Gastrocnemius medialis (tissue), 4 donors: ENCODE measurements around the gene RPAP2. TPM values are rescaled to one million over a fixed set of nuclear protein-coding genes. Genes with fewer than 3 reads are reported as not detected.

Experiments used
- ATAC-seq, 2 donors: fragments of 150-250 bp; one replicate each; pipeline ENCODE4 v1.9.1; 2016
- DNase-seq, 2 donors: peaks; one replicate each; pipeline ENCODE4 v3.0.0-alpha.2; 2019
- H3K27ac ChIP-seq, 4 donors: fragments of 200-600 bp; sonication (generic); 1 replicate in 1 of 4; 2 replicates in 3 of 4; pipeline ENCODE4 v1.5.1; 2016 to 2018; ENCODE audit warnings: mild to moderate bottlenecking in 2 of 4, moderate library complexity in 1 of 4
- H3K27me3 ChIP-seq, 3 donors: fragments of 200-600 bp; sonication (generic) in 2 of 3; 1 replicate in 1 of 3; 2 replicates in 2 of 3; pipeline versions ENCODE4 v1.5.1 to v1.6.0; 2016 to 2019; ENCODE audit warnings: mild to moderate bottlenecking in 1 of 3, moderate library complexity in 1 of 3
- H3K36me3 ChIP-seq, 2 donors: fragments of 200-600 bp; sonication (generic) in 1 of 2; one replicate each; pipeline ENCODE4 v1.5.1; 2017 to 2018
- H3K4me1 ChIP-seq, 2 donors: fragments of 200-600 bp; sonication (generic) in 1 of 2; one replicate each; pipeline ENCODE4 v1.5.1; 2016 to 2017; ENCODE audit warnings: mild to moderate bottlenecking in 2 of 2
- H3K4me3 ChIP-seq, 4 donors: fragments of 200-600 bp; sonication (generic) in 3 of 4; 1 replicate in 1 of 4; 2 replicates in 3 of 4; pipeline ENCODE4 v1.5.1; 2016 to 2019; ENCODE audit warnings: mild to moderate bottlenecking in 2 of 4
- H3K9me3 ChIP-seq, 3 donors: fragments of 200-600 bp; sonication (generic) in 2 of 3; 1 replicate in 1 of 3; 2 replicates in 2 of 3; pipeline ENCODE4 v1.5.1; 2016 to 2019
- POLR2A ChIP-seq, 2 donors: fragments of 450-650 bp; IDR thresholded peaks; one replicate each; pipeline ENCODE4 v1.6.1; 2017; ENCODE audit warnings: antibody characterized with exemption in 2 of 2, mild to moderate bottlenecking in 2 of 2, moderate library complexity in 2 of 2
- in situ Hi-C, 4 donors: fragments of 200-750 bp; cut with MboI; loops; one replicate each; pipeline versions ENCODE4 v1.15.0 to v1.8.0; 2017; ENCODE audit warnings: low sequenced_read_pairs in 4 of 4
- intact Hi-C: fragments of 100-400 bp; cut with DNase I; formaldehyde crosslinking; loops from one replicate; pipeline ENCODE4 v1.15.1; 2023; ENCODE audit warnings: low total_unique reads
- total RNA-seq, 4 donors: library from RNA; depleted of rRNA; stranded (reverse); fragments of >200 nt; gene quantifications; one replicate each; pipeline versions ENCODE4 v1.1.0 to v1.2.3, GENCODE V29; 2016
- TF ChIP-seq, protein P1 (sequence below), 5 experiments: fragments of 450-650 bp in 3 of 5; fragments of 200-600 bp in 2 of 5; sonication (generic) in 2 of 5; IDR thresholded peaks in 4 of 5; conservative IDR thresholded peaks in 1 of 5; 1 replicate in 4 of 5; 2 replicates in 1 of 5; pipeline ENCODE4 v1.5.1; 2016 to 2019; ENCODE audit warnings: antibody characterized with exemption in 5 of 5, mild to moderate bottlenecking in 3 of 5, moderate library complexity in 3 of 5

Gene RPAP2
- total RNA-seq, 4 donors from 2014 or later: 11.4 to 19.1 (median 14.7) TPM

DNA sequence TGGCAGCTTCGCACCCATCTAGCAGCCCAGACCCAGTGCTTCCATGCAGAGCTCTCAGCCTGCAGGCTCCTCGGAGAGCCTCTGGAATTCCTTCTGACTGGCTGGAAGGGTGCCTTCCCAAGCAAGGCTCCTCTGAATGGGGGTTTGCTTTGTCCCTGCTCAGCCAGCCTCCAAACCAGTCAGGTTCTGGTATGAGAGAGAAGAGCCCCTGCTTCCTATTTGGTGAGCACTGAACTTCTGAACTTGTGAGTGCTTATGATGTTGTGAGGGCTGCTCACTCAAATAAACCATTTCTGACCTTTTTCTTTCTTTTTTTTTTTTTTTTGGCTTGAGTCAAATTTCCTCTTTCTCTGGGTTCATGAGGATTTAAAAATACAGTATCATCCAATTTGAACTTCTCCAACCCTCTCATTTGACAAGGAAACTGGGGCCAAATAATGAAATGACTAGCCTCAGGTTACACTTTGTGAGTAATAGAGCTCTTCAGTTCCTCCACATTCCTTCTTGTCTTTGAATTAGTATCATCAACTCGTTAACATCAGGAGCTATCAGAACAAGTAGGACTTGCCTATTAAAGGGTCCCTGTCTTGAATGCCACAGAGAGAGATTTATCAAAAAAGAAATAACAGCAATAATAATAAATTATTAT lies 148.3 kb downstream of the RPAP2 start:
- Histone ChIP-seq H3K36me3 (no peaks in the 10 kb centered on the region), H3K27ac (no peak overlapping the region), H3K27me3 (no peaks in the 10 kb centered on the region), H3K4me3 (no peak overlapping the region), H3K9me3 (no peaks in the 10 kb centered on the region), H3K4me1 (no peaks in the 10 kb centered on the region)
- ATAC-seq (no peak), DNase-seq (no peak)
- in situ Hi-C loops (no loop called here), intact Hi-C loops (no loop called here)
- TF ChIP-seq POLR2A (IDR thresholded peaks at IDR 0.05): no peak
- TF ChIP-seq, protein P1, sequence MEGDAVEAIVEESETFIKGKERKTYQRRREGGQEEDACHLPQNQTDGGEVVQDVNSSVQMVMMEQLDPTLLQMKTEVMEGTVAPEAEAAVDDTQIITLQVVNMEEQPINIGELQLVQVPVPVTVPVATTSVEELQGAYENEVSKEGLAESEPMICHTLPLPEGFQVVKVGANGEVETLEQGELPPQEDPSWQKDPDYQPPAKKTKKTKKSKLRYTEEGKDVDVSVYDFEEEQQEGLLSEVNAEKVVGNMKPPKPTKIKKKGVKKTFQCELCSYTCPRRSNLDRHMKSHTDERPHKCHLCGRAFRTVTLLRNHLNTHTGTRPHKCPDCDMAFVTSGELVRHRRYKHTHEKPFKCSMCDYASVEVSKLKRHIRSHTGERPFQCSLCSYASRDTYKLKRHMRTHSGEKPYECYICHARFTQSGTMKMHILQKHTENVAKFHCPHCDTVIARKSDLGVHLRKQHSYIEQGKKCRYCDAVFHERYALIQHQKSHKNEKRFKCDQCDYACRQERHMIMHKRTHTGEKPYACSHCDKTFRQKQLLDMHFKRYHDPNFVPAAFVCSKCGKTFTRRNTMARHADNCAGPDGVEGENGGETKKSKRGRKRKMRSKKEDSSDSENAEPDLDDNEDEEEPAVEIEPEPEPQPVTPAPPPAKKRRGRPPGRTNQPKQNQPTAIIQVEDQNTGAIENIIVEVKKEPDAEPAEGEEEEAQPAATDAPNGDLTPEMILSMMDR (IDR thresholded peaks at IDR 0.05 in 4 of 5, conservative IDR thresholded peaks at IDR 0.05 in 1 of 5): no peak

DNA sequence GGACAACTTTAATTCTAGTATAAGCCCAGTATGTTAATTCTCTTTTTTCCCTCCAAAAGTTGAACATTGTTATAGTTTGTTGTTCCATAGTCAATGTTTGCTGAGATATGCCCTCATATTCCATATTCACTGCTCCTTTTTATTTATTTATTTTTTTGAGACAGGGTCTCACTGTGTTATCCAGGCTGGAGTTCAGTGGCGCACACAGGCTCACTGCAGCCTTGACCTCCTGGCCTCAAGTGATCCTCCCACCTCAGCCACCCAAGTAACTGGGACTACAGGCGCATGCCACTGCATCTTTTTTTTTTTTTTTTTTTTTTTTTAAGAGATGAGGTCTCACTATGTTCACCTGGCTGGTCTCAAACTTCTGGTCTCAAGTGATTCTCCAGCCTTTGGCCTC lies 149.1 kb downstream of the RPAP2 start:
- Histone ChIP-seq H3K4me1 (no peaks in the 10 kb centered on the region), H3K27me3 (no peaks in the 10 kb centered on the region), H3K36me3 (no peaks in the 10 kb centered on the region), H3K9me3 (no peaks in the 10 kb centered on the region), H3K4me3 (no peak overlapping the region), H3K27ac (no peak overlapping the region)
- no peak for DNase-seq
- in situ Hi-C loops: no loop called here
- ATAC-seq: no peak
- no peak for TF ChIP-seq POLR2A (IDR thresholded peaks at IDR 0.05)
- TF ChIP-seq, protein P1 (IDR thresholded peaks at IDR 0.05 in 4 of 5, conservative IDR thresholded peaks at IDR 0.05 in 1 of 5): no peak
- intact Hi-C loops: no loop called here

Other genes with a start within 250 kb of the RPAP2 start
- gene SETSIP, start 223.6 kb upstream of the RPAP2 start, total RNA-seq: not detected
- gene BTBD8, start 218.7 kb upstream of the RPAP2 start, total RNA-seq: 1 to 10 TPM in 3 of 4 donors, under 1 TPM in 1; 0.90 to 5.7 (median 3.4) TPM
- not detected for gene C1orf146, start 81.1 kb upstream of the RPAP2 start, total RNA-seq
- 1 to 10 TPM; 2.6 to 9.5 (median 5.2) TPM for gene GLMN, start 72 bp upstream of the RPAP2 start, total RNA-seq
- gene GFI1, start 187.9 kb downstream of the RPAP2 start, total RNA-seq: not detected